Sigmoid colon (tissue), 4 donors: Measurements from ENCODE around the gene OGFOD1.

Source experiments
- CTCF ChIP-seq, 4 experiments: fragments of 450-650 bp in 3 of 4; fragments of 200-600 bp in 1 of 4; IDR thresholded peaks; one replicate each; pipeline ENCODE4 v1.5.1; 2016 to 2019; ENCODE audit warnings: antibody characterized with exemption in 4 of 4, mild to moderate bottlenecking in 3 of 4, moderate library complexity in 2 of 4
- POLR2A ChIP-seq, 2 donors: fragments of 450-650 bp; IDR thresholded peaks; one replicate each; pipeline ENCODE4 v1.6.1; 2016; ENCODE audit warnings: antibody characterized with exemption in 2 of 2, mild to moderate bottlenecking in 2 of 2, moderate library complexity in 2 of 2
- POLR2AphosphoS5 ChIP-seq, 4 donors: sonication (generic); formaldehyde crosslinking; IDR thresholded peaks; one replicate each; pipeline ENCODE4 v1.6.1; 2017; ENCODE audit warnings: antibody characterized with exemption in 4 of 4

- no peak for TF ChIP-seq POLR2AphosphoS5 (IDR thresholded peaks at IDR 0.05)
- TF ChIP-seq POLR2A (IDR thresholded peaks at IDR 0.05) = no peak
- TF ChIP-seq CTCF (IDR thresholded peaks at IDR 0.05) = no peak
Measured at GRCh38 chr16:56419740-56420548, 31.4 kb upstream of the OGFOD1 start.
